Spleen (tissue), 11 donors: ENCODE measurements around the gene SLC8B1. TPM values are rescaled to one million over a fixed set of nuclear protein-coding genes. Genes with fewer than 3 reads are reported as not detected.

Source experiments
- DNase-seq: peaks from one replicate; pipeline ENCODE4 v3.0.0-alpha.2; 2020
- H3K27ac ChIP-seq, 8 donors: fragments of 200-600 bp; sonication (generic) in 7 of 8; 1 replicate in 4 of 8; 2 replicates in 4 of 8; pipeline versions ENCODE4 v1.5.0 to v1.8.0; 2016 to 2021; ENCODE audit warnings: inconsistent platforms in 4 of 8, mild to moderate bottlenecking in 4 of 8, moderate library complexity in 1 of 8
- H3K27me3 ChIP-seq, 7 donors: fragments of 200-600 bp; sonication (generic) in 6 of 7; replicated peaks in 1 of 7; 1 replicate in 4 of 7; 2 replicates in 3 of 7; pipeline versions ENCODE4 v1.5.0 to v1.8.0; 2016 to 2021; ENCODE audit warnings: inconsistent platforms in 3 of 7, mild to moderate bottlenecking in 1 of 7
- H3K36me3 ChIP-seq, 6 donors: fragments of 200-600 bp; sonication (generic) in 5 of 6; 1 replicate in 4 of 6; 2 replicates in 2 of 6; pipeline versions ENCODE4 v1.5.0 to v1.8.0; 2016 to 2021; ENCODE audit warnings: inconsistent platforms in 2 of 6
- H3K4me1 ChIP-seq, 6 donors: fragments of 200-600 bp; sonication (generic) in 5 of 6; 1 replicate in 3 of 6; 2 replicates in 3 of 6; pipeline versions ENCODE4 v1.5.0 to v1.8.0; 2016 to 2021; ENCODE audit warnings: inconsistent platforms in 3 of 6
- H3K4me3 ChIP-seq, 8 donors: fragments of 200-600 bp; sonication (generic) in 7 of 8; 1 replicate in 4 of 8; 2 replicates in 4 of 8; pipeline versions ENCODE4 v1.5.0 to v1.8.0; 2016 to 2021; ENCODE audit warnings: inconsistent platforms in 4 of 8, mild to moderate bottlenecking in 4 of 8, moderate library complexity in 2 of 8
- H3K9me3 ChIP-seq, 8 donors: fragments of 200-600 bp; sonication (generic) in 7 of 8; 1 replicate in 4 of 8; 2 replicates in 4 of 8; pipeline versions ENCODE4 v1.5.0 to v1.8.0; 2016 to 2021; ENCODE audit warnings: inconsistent platforms in 4 of 8
- CTCF ChIP-seq, 11 experiments: fragments of 200-600 bp in 7 of 11; fragments of 450-650 bp in 4 of 11; sonication (generic) in 4 of 11; IDR thresholded peaks in 8 of 11; conservative IDR thresholded peaks in 3 of 11; 1 replicate in 7 of 11; 2 replicates in 4 of 11; pipeline versions ENCODE4 v1.4.0 to v1.8.0; 2016 to 2021; ENCODE audit warnings: antibody characterized with exemption in 11 of 11, inconsistent platforms in 4 of 11, mild to moderate bottlenecking in 1 of 11
- POLR2A ChIP-seq, 3 donors: fragments of 450-650 bp; IDR thresholded peaks; one replicate each; pipeline ENCODE4 v1.5.1; 2017; ENCODE audit warnings: antibody characterized with exemption in 3 of 3, mild to moderate bottlenecking in 1 of 3
- POLR2AphosphoS5 ChIP-seq, 3 donors: sonication (generic); formaldehyde crosslinking; IDR thresholded peaks; one replicate each; pipeline ENCODE4 v1.5.1; 2017; ENCODE audit warnings: antibody characterized with exemption in 3 of 3
- WGBS, 5 donors: extraction: QIAGEN DNeasy Blood & Tissue Kit in 3 of 5; methylation state at CpG; one replicate each; pipeline versions ENCODE4 v1.1.5 to v1.1.7; 2013 to 2018; 5-methylcytosine and 5-hydroxymethylcytosine counted together
- intact Hi-C: fragments of 100-400 bp; cut with DNase I; formaldehyde crosslinking; loops from one replicate; pipeline ENCODE4 v1.15.0; 2023; ENCODE audit warnings: low total_unique reads
- polyA plus RNA-seq, 3 donors: library from polyadenylated mRNA; stranded (reverse); fragments of 200-250 nt; gene quantifications; one replicate each; pipeline ENCODE4 v1.2.1, GENCODE V29; 2013
- total RNA-seq, 7 donors: library from RNA; depleted of rRNA in 3 of 7; stranded (reverse); fragments of >200 nt in 3 of 7; fragmentation: NEBNext Ultra II Directional in 4 of 7; extraction: Animal tissue kit (Norgen Biotek cat#: 25700) in 4 of 7; gene quantifications; one replicate each; pipeline versions ENCODE4 v1.1.0 to v1.2.1, GENCODE V29; 2016 to 2021
- donor health status: healthy with polysubstance abuse.
- donor health status: DM: no; HTN: no; CAD: no; lungs with moderate emphysema.
- donor health status: DM: no; HTN: no; CAD: no.
- donor health status: Bipolar disorder and iron deficiency.
- donor health status: healthy.
- donor health status: DM: no; HTN: no; CAD: no.
- donor health status: DM: yes; HTN: yes; CAD: no.

Gene SLC8B1
- total and polyA plus RNA-seq, 10 donors, result 15.0 to 126 (median 71.1) TPM

DNA sequence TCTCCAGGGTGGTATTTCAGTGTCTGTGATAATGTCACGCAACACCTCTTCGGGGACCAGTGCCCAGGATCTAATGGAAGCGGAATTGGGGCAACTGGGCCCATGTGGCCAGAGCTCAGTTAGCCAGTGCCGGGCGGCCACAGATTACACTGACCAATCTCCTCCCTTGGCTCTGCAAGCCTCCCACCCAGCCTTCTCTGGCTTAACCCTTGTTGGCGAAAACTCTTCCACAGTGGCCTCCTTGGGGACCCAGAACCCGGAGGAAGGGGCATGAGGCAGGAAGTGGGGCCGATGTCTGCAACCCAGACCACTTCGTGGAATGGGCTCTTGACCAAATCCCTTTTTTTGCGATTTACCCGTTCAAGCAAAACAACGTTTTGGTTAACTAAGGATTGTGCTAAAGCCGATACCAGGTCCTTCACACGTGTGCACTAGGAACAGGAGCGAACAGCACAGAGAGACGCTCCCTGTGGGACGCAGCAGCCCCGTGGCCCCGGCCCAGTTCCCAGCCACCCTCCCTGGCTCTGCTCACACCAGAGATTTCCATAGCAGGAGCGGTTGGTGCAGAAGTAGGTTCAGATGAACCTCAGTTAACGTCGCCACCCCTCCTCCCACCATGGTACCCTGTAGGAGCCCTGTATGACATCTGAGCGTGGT, 38.2 kb downstream of the SLC8B1 start:
- H3K4me1 ChIP-seq, result peaks cover 8 to 31% (median 18%) of the 10 kb centered on the region in 6 donors
- WGBS, 5 donors, result 88 to 93% (median 91%) methylated on average over 19 to 23 of the region's 23 CpGs

GRCh38 chr12:113295886-113296556, 38.9 kb downstream of the SLC8B1 start:
- Histone ChIP-seq H3K4me1 (peaks cover 8 to 31% (median 18%) of the 10 kb centered on the region in 6 donors), H3K4me3 (no peak overlapping the region), H3K36me3 (peaks cover 2 to 100% (median 70%) of the 10 kb centered on the region in 6 donors), H3K27ac (no peak overlapping the region), H3K9me3 (no peaks in the 10 kb centered on the region), H3K27me3 (no peaks in the 10 kb centered on the region)
- WGBS, 5 donors, result 88 to 95% (median 94%) methylated on average over 18 to 24 of the region's 24 CpGs
- peak; percentile 3 to 55 (median 32) for TF ChIP-seq POLR2AphosphoS5 (IDR thresholded peaks at IDR 0.05)
- no peak for TF ChIP-seq POLR2A (IDR thresholded peaks at IDR 0.05)
- intact Hi-C loops, result no loop called here
- DNase-seq, result no peak

More for the DNA sequence above, 38.2 kb downstream of the SLC8B1 start:
- TF ChIP-seq CTCF (IDR thresholded peaks at IDR 0.05 in 8 of 11, conservative IDR thresholded peaks at IDR 0.05 in 3 of 11) (no peak), POLR2A (IDR thresholded peaks at IDR 0.05) (no peak), POLR2AphosphoS5 (IDR thresholded peaks at IDR 0.05) (no peak)
- H3K27ac ChIP-seq, result peak overlapping the region in 2 of 8 donors; percentile 46 to 50
- no peak overlapping the region for H3K4me3 ChIP-seq
- H3K27me3 ChIP-seq, result no peaks in the 10 kb centered on the region
- intact Hi-C loops, result no loop called here
- DNase-seq, result no peak
- H3K36me3 ChIP-seq, result peaks cover 2 to 100% (median 67%) of the 10 kb centered on the region in 6 donors
- H3K9me3 ChIP-seq, result no peaks in the 10 kb centered on the region

DNA sequence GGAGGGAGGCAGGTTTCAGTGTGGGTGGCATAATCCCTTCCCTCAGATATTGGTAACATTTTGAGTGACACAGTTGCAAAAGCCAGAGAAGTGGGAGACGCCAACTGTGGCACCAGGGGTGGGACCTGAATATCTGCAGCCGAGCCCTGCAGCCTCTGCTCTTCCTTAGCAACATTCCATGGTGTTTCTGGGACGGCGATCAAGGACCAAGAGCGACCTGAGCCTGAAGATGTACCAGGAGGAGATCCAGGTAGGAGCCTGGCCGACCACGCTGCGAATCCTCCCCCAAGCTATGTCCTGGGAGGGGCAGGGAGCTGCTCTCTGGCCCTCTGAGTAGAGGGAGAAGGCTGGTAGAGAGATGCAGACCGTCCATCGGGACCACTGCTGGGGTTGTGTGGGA, 41.8 kb downstream of the SLC8B1 start:
- TF ChIP-seq POLR2A (IDR thresholded peaks at IDR 0.05) (no peak), CTCF (IDR thresholded peaks at IDR 0.05 in 8 of 11, conservative IDR thresholded peaks at IDR 0.05 in 3 of 11) (no peak), POLR2AphosphoS5 (IDR thresholded peaks at IDR 0.05) (no peak)
- H3K4me3 ChIP-seq, result no peak overlapping the region
- peaks cover 2 to 100% (median 84%) of the 10 kb centered on the region in 6 donors for H3K36me3 ChIP-seq
- H3K9me3 ChIP-seq, result no peaks in the 10 kb centered on the region
- WGBS, 5 donors, result 92 to 96% (median 93%) methylated on average over 10 of the region's 10 CpGs
- H3K4me1 ChIP-seq, result peaks cover 0 to 21% (median 4%) of the 10 kb centered on the region in 6 donors
- no peak overlapping the region for H3K27ac ChIP-seq
- no peaks in the 10 kb centered on the region for H3K27me3 ChIP-seq
- no peak for DNase-seq
- intact Hi-C loops, result no loop called here

- Histone ChIP-seq H3K4me3 (no peak overlapping the region), H3K27me3 (no peaks in the 10 kb centered on the region), H3K27ac (no peak overlapping the region), H3K9me3 (no peaks in the 10 kb centered on the region), H3K4me1 (peaks cover 0 to 16% (median under 1%) of the 10 kb centered on the region in 6 donors), H3K36me3 (peaks cover 2 to 100% (median 90%) of the 10 kb centered on the region in 6 donors)
- 87 to 97% (median 94%) methylated on average over 6 to 7 of the region's 7 CpGs for WGBS, 5 donors
- no peak for TF ChIP-seq POLR2AphosphoS5 (IDR thresholded peaks at IDR 0.05)
- no peak for TF ChIP-seq POLR2A (IDR thresholded peaks at IDR 0.05)
- no peak for TF ChIP-seq CTCF (IDR thresholded peaks at IDR 0.05 in 8 of 11, conservative IDR thresholded peaks at IDR 0.05 in 3 of 11)
- intact Hi-C loops, result no loop called here
- no peak for DNase-seq
Measured at GRCh38 chr12:113292547-113292946, 42.4 kb downstream of the SLC8B1 start.
